ENCODE results near the gene CNTN4. TPM values are rescaled to one million over a fixed set of nuclear protein-coding genes. Genes with fewer than 3 reads are reported as not detected.
"Not testable (repeated sequence)": the region's sequence is repeated elsewhere in the genome, so short reads cannot be mapped to it uniquely, and the experiment has no call there.

The CNTN4 gene
- total RNA-seq, 1 donor from 2014 or later = 5.2 TPM

DNA sequence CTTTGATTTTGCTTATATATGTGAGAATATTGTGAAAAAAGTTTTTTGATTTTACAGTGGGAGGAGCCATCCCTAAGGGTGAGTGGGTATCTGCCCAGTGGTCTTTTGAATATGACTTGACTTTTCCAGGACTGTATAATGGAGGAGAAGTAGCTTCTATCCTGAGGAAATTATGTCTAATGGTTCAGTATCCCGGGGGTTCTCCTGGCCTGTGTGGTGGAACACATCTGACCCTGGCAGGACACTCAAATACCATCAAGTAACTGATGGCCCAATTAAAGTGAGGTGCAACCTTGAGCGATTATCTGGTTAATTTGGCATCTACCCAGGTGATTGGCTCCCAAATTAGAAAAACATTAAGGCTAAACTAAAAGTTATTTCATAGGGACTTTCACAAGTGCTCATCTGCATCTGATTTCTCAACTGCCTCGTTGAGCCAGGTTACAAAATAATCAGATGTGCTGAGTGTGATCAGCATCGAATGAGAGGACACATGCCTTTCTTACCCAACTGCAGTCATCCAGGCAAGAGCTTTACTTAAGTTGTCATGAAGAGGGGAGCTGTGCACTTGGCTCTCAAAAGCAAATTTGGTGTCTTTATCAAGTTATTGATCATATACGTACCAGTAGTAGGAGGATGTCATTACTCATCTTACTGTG is 810.2 kb downstream of the CNTN4 start:
- no peak overlapping the region for H3K27ac ChIP-seq
- Mint-ChIP-seq H3K4me1 (no peaks in the 10 kb centered on the region), H3K9me3 (no peaks in the 10 kb centered on the region), H3K36me3 (no peaks in the 10 kb centered on the region), H3K4me3 (no peak overlapping the region), H3K27ac (no peak overlapping the region), H3K27me3 (ENCODE audit: insufficient read depth, low read depth) (peaks cover 2% of the 10 kb centered on the region)
- no peak overlapping the region for H3K4me3 ChIP-seq
- H3K36me3 ChIP-seq = no peaks in the 10 kb centered on the region
- H3K4me2 ChIP-seq = no peak overlapping the region
- H3K79me2 ChIP-seq (ENCODE audit: low read depth) = no peaks in the 10 kb centered on the region
- H4K20me1 ChIP-seq (ENCODE audit: low read depth) = no peaks in the 10 kb centered on the region
- no peaks in the 10 kb centered on the region for H3K9me3 ChIP-seq (ENCODE audit: low read depth)
- H2AFZ ChIP-seq (replicated peaks) = no peak overlapping the region
- no peaks in the 10 kb centered on the region for H3K27me3 ChIP-seq
- H3K9ac ChIP-seq = no peak overlapping the region
- DNase-seq (ENCODE audit: low spot score) = no peak
- no peaks in the 10 kb centered on the region for H3F3A ChIP-seq (ENCODE audit: low read depth)
- H3K4me1 ChIP-seq = no peaks in the 10 kb centered on the region
- TF ChIP-seq EZH2phosphoT487 (IDR thresholded peaks at IDR 0.05) (no peak), EZH2 (IDR thresholded peaks at IDR 0.05) (no peak)
- TF ChIP-seq, protein P1, sequence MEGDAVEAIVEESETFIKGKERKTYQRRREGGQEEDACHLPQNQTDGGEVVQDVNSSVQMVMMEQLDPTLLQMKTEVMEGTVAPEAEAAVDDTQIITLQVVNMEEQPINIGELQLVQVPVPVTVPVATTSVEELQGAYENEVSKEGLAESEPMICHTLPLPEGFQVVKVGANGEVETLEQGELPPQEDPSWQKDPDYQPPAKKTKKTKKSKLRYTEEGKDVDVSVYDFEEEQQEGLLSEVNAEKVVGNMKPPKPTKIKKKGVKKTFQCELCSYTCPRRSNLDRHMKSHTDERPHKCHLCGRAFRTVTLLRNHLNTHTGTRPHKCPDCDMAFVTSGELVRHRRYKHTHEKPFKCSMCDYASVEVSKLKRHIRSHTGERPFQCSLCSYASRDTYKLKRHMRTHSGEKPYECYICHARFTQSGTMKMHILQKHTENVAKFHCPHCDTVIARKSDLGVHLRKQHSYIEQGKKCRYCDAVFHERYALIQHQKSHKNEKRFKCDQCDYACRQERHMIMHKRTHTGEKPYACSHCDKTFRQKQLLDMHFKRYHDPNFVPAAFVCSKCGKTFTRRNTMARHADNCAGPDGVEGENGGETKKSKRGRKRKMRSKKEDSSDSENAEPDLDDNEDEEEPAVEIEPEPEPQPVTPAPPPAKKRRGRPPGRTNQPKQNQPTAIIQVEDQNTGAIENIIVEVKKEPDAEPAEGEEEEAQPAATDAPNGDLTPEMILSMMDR (IDR thresholded peaks at IDR 0.05) = no peak

DNA sequence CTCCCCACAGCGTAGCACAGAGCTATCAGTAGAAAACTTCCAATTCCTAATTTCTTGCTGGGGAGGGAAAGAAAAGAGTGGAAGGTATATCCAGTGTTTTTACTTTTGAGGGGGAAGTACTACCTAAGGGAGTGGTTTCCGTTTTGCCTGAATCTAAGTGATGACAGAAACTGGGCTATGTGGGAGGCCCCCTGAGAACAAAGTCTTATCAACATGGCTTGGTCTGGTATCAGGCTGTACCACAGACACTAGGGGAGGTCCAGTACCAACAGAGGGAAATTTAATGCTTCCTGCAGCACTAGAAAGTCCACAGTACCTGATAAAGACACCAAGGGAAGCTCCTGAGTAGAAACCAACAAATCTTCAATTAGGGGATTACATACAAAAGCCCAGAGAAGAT is 812.3 kb downstream of the CNTN4 start:
- Histone ChIP-seq H4K20me1 (ENCODE audit: low read depth) (no peaks in the 10 kb centered on the region), H3K36me3 (no peaks in the 10 kb centered on the region), H2AFZ (replicated peaks) (no peak overlapping the region), H3K27ac (no peak overlapping the region), H3K27me3 (no peaks in the 10 kb centered on the region), H3K9ac (no peak overlapping the region), H3K79me2 (ENCODE audit: low read depth) (no peaks in the 10 kb centered on the region), H3K4me2 (no peak overlapping the region), H3K4me3 (no peak overlapping the region), H3K9me3 (ENCODE audit: low read depth) (no peaks in the 10 kb centered on the region), H3K4me1 (no peaks in the 10 kb centered on the region), H3F3A (ENCODE audit: low read depth) (no peaks in the 10 kb centered on the region)
- Mint-ChIP-seq H3K4me1 (no peaks in the 10 kb centered on the region), H3K27me3 (ENCODE audit: insufficient read depth, low read depth) (no peaks in the 10 kb centered on the region), H3K9me3 (peaks cover 2% of the 10 kb centered on the region), H3K27ac (no peak overlapping the region), H3K4me3 (no peak overlapping the region), H3K36me3 (peaks cover 2% of the 10 kb centered on the region)
- TF ChIP-seq, protein P1 (IDR thresholded peaks at IDR 0.05) = no peak
- no peak for TF ChIP-seq EZH2 (IDR thresholded peaks at IDR 0.05)
- no peak for TF ChIP-seq EZH2phosphoT487 (IDR thresholded peaks at IDR 0.05)
- DNase-seq (ENCODE audit: low spot score) = no peak

DNA sequence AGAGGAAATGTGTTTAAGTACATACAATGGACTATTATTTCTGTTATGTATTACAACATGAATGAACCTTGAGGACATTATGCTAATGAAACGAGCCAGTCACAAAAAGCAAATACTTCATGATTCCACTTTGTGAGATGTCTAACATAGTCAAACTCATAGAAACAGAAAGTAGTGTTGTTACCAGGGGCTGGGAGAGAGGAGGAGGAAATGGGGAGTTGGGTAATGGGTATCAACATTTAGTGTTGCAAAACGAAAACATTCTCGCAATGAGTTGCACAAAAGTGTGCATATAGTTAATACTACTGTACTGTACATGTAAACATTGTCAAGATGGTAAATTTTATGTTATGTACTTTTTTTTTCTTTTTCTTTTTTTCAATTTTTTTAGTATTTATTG is 817.2 kb downstream of the CNTN4 start:
- Histone ChIP-seq H3K4me2 (no peak overlapping the region), H3K27ac (no peak overlapping the region), H3F3A (ENCODE audit: low read depth) (no peaks in the 10 kb centered on the region), H3K36me3 (no peaks in the 10 kb centered on the region), H3K9me3 (ENCODE audit: low read depth) (no peaks in the 10 kb centered on the region), H3K27me3 (no peaks in the 10 kb centered on the region), H2AFZ (replicated peaks) (no peak overlapping the region), H4K20me1 (ENCODE audit: low read depth) (no peaks in the 10 kb centered on the region), H3K4me1 (no peaks in the 10 kb centered on the region), H3K4me3 (no peak overlapping the region), H3K9ac (no peak overlapping the region), H3K79me2 (ENCODE audit: low read depth) (no peaks in the 10 kb centered on the region)
- Mint-ChIP-seq H3K4me1 (no peaks in the 10 kb centered on the region), H3K4me3 (no peak overlapping the region), H3K9me3 (peaks cover 18% of the 10 kb centered on the region), H3K27me3 (ENCODE audit: insufficient read depth, low read depth) (no peaks in the 10 kb centered on the region), H3K27ac (no peak overlapping the region), H3K36me3 (peaks cover 5% of the 10 kb centered on the region)
- DNase-seq (ENCODE audit: low spot score) = no peak
- no peak for TF ChIP-seq EZH2 (IDR thresholded peaks at IDR 0.05)
- TF ChIP-seq EZH2phosphoT487 (IDR thresholded peaks at IDR 0.05) = no peak
- TF ChIP-seq, protein P1 (IDR thresholded peaks at IDR 0.05) = no peak

DNA sequence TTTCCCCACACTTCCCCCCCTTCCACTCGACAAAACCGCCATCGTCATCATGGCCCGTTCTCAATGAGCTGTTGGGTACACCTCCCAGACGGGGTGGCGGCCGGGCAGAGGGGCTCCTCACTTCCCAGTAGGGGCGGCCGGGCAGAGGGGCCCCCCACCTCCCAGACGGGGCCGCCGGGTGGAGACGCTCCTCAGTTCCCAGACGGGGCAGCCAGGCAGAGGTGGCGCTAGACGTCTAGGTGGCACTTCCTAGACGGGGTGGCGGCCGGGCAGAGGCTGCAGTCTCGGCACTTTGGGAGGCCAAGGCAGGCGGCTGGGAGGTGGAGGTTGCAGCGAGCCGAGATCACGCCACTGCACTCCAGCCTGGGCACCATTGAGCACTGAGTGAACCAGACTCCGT is 818.0 kb downstream of the CNTN4 start:
- not testable (repeated sequence) for H3K27ac Mint-ChIP-seq; H3K4me3 Mint-ChIP-seq; H3K4me1 Mint-ChIP-seq; H4K20me1 ChIP-seq (ENCODE audit: low read depth); H3K27me3 Mint-ChIP-seq (ENCODE audit: insufficient read depth, low read depth); H3K9ac ChIP-seq; H3K9me3 ChIP-seq (ENCODE audit: low read depth); H3K4me1 ChIP-seq; DNase-seq (ENCODE audit: low spot score); H3K36me3 Mint-ChIP-seq; H3F3A ChIP-seq (ENCODE audit: low read depth); H2AFZ ChIP-seq (replicated peaks); H3K36me3 ChIP-seq; H3K79me2 ChIP-seq (ENCODE audit: low read depth); H3K4me2 ChIP-seq; H3K27ac ChIP-seq; H3K27me3 ChIP-seq; H3K4me3 ChIP-seq
- peaks cover 18% of the 10 kb centered on the region for H3K9me3 Mint-ChIP-seq
